Measurements from ENCODE around the gene HIP1R. TPM values are rescaled to one million over a fixed set of nuclear protein-coding genes. Genes with fewer than 3 reads are reported as not detected.

Gene HIP1R
- total and polyA plus RNA-seq, 2 donors: 16.5 to 17.2 TPM

DNA sequence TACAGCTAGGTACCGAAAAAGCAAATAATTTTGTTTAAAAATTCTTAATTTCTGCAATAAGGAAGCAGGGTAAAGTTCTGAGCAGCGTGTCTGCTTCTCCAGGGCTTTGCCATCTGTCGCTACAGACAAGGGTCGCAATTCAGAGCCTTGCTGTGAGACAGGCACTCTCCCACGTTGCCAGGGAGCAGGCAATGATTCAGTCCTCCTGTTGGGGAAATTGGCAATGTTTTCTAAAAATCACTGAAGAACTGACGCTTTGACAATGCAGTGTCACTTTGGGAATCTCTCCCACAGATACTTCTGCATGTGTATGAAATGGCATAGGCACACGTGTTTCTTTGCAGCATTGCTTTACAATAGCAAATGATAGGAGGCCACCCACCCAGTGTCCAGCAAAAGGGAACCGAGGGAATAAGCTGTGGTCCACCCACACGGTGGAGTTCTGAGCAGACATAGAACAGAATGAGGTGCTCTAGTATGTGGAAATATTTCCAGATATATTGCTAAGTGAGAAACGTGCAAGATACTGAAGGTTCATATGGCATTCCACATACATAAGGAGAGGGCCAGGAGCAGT lies 16.0 kb upstream of the HIP1R start:
- H3K27ac ChIP-seq (ENCODE audit: low read depth): no peak overlapping the region
- 51% methylated on average over 10 of the region's 10 CpGs for WGBS
- H3K4me3 ChIP-seq (ENCODE audit: low read depth, low read length): no peak overlapping the region
- DNase-seq (ENCODE audit: extremely low spot score): no peak
- no peaks in the 10 kb centered on the region for H3K4me1 ChIP-seq (ENCODE audit: insufficient read depth)
- no peaks in the 10 kb centered on the region for H3K36me3 ChIP-seq (ENCODE audit: insufficient read depth)

DNA sequence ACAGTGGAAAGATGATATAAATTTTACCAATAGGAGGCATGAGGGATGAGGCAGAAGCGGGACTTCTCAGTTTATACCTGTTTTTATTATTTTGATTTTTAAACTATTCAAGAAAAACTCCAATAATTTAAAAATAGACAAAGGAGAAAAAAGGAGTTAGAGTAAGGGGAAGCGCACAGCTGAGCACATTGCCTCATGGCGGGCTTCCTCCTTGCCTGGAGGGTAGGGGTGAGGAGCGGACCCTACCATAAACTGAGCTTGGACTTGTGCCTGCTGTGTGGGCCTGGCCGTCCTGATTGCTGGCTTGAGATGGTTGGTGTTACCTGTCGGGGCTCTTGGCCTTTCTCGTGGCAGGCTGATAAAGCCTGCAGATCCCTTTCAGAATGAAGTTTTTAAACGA lies 15.1 kb upstream of the HIP1R start:
- 78% methylated on average over 8 of the region's 8 CpGs for WGBS
- Histone ChIP-seq H3K4me3 (ENCODE audit: low read depth, low read length) (no peak overlapping the region), H3K4me1 (ENCODE audit: insufficient read depth) (no peaks in the 10 kb centered on the region), H3K36me3 (ENCODE audit: insufficient read depth) (no peaks in the 10 kb centered on the region), H3K27ac (ENCODE audit: low read depth) (no peak overlapping the region)
- DNase-seq (ENCODE audit: extremely low spot score): no peak

DNA sequence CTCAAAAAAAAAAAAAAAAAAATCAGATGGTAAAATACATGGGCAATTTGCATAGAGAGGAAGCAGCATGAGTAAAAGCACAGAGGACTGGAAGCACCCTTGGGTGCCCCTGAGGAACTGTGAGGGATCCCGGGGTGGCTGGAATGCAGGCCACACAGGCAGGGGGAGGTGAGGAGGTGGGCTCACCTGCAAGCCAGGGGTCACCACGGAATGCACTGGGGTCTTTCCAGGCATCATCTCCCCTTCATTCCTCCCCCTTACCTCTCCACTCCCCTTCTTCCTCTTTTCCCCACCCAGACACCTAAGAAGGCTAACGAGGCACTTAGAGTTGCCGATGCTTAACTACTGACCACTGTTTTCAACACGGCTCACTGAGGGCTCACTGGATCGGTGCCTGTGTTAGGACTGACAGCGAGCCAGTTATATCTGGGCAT lies 14.4 kb upstream of the HIP1R start:
- DNase-seq (ENCODE audit: extremely low spot score): no peak
- no peaks in the 10 kb centered on the region for H3K36me3 ChIP-seq (ENCODE audit: insufficient read depth)
- no peaks in the 10 kb centered on the region for H3K4me1 ChIP-seq (ENCODE audit: insufficient read depth)
- WGBS: 64% methylated on average over 7 of the region's 7 CpGs
- H3K27ac ChIP-seq (ENCODE audit: low read depth): no peak overlapping the region
- H3K4me3 ChIP-seq (ENCODE audit: low read depth, low read length): no peak overlapping the region

DNA sequence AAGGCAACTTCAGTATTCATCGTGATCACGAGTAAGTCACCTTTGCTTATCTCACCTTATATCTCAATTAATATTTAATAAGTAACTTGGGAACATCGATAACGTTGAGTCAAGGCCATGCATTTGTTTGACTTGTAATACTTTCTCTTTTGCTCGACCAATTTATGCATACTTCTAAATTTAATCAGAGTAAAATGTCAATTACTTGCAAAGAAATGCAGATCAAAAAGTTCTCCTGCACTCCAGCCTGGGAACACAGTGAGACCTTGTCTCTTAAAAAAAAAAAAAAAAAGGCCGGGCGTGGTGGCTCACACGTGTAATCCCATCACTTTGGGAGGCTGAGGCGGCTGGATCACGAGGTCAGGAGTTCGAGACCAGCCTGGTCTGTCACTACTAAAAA lies 11.8 kb upstream of the HIP1R start:
- 82% methylated on average over 11 of the region's 11 CpGs for WGBS

DNA sequence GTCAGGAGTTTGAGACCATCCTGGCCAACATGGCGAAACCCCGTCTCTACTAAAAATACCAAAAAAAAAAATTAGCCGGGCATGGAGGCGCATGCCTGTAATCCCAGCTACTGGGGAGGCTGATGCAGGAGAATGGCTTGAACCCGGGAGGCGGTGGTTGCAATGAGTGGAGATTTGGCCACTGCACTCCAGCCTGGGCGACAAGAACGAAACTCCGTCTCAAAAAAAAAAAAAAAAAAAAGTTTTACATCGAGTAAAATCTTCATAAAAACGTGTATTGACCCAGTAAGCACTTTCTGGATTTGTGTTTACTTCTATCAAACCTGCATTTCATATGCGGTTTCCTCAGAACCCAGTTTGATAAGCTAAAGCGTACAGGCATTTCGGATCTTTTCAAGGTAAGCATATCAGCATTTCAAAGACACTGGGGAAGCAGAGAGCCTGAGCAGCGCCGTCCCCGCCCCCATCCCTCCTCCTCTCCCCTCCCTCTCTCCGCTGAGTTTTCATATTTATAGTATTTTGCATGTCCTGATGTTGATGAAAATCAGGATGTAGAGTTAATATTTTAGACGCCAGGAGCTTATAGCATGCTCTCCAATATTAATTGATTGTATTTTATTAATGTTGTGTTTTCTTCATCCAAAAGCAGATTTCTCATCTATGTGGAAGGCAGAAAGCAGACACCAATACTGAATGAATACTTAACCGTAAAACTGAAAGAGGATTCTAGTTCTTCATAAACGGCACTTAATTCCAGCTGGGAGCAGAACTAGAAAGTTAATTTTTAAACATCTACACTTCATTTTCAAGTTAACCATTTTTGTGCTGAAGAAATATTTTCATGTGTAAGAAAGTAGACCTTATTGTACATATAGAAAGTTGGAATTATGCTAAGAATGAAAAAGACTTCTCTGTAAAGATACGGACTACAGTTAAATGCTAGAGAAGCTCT lies 9.2 kb upstream of the HIP1R start:
- no peaks in the 10 kb centered on the region for H3K36me3 ChIP-seq (ENCODE audit: insufficient read depth)
- 25% methylated on average over 22 of the region's 22 CpGs for WGBS
- no peaks in the 10 kb centered on the region for H3K4me1 ChIP-seq (ENCODE audit: insufficient read depth)
- H3K4me3 ChIP-seq (ENCODE audit: low read depth, low read length): peak overlapping the region; percentile 26
- no peak for DNase-seq (ENCODE audit: extremely low spot score)
- no peak overlapping the region for H3K27ac ChIP-seq (ENCODE audit: low read depth)

More for the DNA sequence above, 11.8 kb upstream of the HIP1R start:
- no peaks in the 10 kb centered on the region for H3K36me3 ChIP-seq (ENCODE audit: insufficient read depth)
- no peaks in the 10 kb centered on the region for H3K4me1 ChIP-seq (ENCODE audit: insufficient read depth)
- H3K27ac ChIP-seq (ENCODE audit: low read depth): no peak overlapping the region
- no peak overlapping the region for H3K4me3 ChIP-seq (ENCODE audit: low read depth, low read length)
- no peak for DNase-seq (ENCODE audit: extremely low spot score)

DNA sequence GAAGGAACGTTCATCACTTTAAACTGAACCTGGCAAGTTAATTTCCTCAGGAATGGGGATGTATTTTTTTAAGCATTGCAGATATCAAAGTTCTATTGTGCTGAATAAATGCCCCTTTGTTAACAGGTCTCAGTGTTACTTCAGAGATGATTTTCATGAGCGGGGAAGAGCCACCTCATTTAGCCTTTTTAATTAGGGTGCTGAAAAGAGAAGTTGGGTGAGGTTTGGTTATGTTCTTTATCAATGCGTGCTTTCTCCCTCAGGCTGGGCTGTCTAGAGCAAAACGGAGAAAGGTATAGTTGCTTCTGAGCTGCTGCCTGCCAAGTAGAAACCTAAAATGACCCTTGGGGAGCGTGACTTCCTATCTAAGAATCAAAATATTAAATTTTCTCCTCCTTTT lies 8.0 kb upstream of the HIP1R start:
- no peak for DNase-seq (ENCODE audit: extremely low spot score)
- H3K4me3 ChIP-seq (ENCODE audit: low read depth, low read length): no peak overlapping the region
- no peaks in the 10 kb centered on the region for H3K36me3 ChIP-seq (ENCODE audit: insufficient read depth)
- H3K4me1 ChIP-seq (ENCODE audit: insufficient read depth): no peaks in the 10 kb centered on the region
- no peak overlapping the region for H3K27ac ChIP-seq (ENCODE audit: low read depth)
- 53% methylated on average over 5 of the region's 5 CpGs for WGBS

DNA sequence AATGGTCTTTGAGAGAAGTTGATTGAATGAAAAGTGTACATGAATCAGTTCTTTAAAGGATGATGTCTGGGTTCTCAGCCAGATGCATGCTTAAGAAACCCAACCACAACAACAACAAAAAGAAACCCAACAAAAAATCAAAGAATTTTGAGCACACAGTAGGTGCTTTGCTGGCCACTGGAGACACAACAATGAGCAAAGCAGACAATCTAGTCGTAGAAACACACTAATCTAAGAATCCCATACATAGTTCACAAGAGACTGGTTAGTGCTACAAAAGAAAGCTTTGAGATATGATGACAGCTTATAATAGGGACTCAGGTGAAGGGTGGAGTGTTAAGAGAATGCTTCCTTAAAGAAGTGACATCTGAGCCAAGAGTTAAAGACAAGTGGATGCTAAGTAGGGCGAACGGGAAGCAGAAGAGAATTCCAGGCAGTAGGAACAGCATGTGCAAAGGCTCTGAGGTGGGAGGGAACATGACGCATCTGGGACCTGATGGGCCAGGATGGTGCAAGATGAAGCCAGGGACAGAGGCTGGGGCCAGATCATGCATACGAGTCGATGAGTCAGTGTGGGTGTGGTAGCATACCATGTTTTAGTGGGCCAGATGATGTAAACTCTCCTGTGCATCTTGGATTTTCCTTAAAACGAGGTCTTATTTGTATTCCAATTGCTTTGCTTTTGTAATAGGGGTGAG lies 4.6 kb upstream of the HIP1R start:
- no peaks in the 10 kb centered on the region for H3K4me1 ChIP-seq (ENCODE audit: insufficient read depth)
- 60% methylated on average over 7 of the region's 7 CpGs for WGBS
- DNase-seq (ENCODE audit: extremely low spot score): no peak
- no peak overlapping the region for H3K27ac ChIP-seq (ENCODE audit: low read depth)
- no peak overlapping the region for H3K4me3 ChIP-seq (ENCODE audit: low read depth, low read length)
- H3K36me3 ChIP-seq (ENCODE audit: insufficient read depth): no peaks in the 10 kb centered on the region

DNA sequence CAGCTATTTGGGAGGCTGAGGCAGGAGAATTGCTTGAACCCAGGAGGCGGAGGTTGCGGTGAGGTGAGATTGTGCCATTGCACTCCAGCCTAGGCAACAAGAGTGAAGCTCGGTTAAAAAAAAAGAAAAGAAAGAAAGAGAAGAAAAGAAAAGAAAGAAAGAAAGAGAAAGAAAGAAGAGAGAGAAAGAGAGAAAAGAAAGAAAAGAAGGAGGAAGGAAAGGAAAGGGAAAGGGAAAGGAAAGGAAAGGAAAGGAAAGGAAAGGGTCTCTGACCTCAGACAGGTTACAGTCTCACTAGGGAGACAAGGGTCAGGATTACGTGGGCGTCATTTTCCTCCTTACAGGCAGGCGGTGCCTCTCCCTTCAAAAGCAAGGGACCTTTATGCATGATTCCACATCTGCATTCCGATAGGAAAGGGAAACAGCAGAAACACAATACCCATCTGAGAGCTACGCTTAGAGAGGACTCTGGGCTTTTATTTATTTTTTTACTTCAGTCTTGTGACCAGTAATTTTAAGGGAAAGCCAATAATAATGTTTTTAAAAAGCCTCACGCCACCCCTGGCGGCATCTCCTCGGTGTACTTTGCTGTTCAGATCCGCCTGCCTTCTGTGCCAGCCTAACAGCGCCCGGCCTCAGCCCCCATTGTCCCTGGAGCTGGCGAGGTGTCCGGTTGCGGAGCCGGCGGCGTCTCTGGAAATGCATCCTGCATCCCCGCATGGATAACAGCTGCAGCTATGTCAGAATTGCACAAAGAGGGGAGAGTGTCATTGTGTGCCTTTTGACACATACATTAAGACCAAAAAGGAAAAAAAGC lies 945 bp upstream of the HIP1R start:
- no peaks in the 10 kb centered on the region for H3K36me3 ChIP-seq (ENCODE audit: insufficient read depth)
- H3K4me3 ChIP-seq (ENCODE audit: low read depth, low read length): peak overlapping the region; percentile 81
- H3K4me1 ChIP-seq (ENCODE audit: insufficient read depth): no peaks in the 10 kb centered on the region
- DNase-seq (ENCODE audit: extremely low spot score): peak; percentile 33
- WGBS: 15% methylated on average over 21 of the region's 21 CpGs
- H3K27ac ChIP-seq (ENCODE audit: low read depth): no peak overlapping the region

DNA sequence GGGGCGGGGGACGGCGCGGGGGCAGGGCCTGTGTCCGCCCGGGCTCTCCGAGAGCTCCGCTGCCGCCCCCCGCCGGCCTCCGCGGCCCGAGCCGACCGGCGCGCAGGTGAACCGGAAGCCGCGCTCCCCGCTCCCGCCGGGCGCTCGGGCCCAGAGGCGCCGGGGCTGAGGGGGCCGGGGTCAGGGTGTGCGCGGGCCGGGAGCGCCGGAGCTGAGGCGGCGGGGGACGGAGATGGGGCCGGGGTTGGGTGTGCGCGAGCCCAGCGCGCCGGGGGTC lies 431 bp downstream of the HIP1R start:
- DNase-seq (ENCODE audit: extremely low spot score): no peak
- peak overlapping the region; percentile 86 for H3K27ac ChIP-seq (ENCODE audit: low read depth)
- under 1% methylated on average over 39 of the region's 43 CpGs for WGBS
- peak overlapping the region; percentile 81 for H3K4me3 ChIP-seq (ENCODE audit: low read depth, low read length)
- no peaks in the 10 kb centered on the region for H3K36me3 ChIP-seq (ENCODE audit: insufficient read depth)
- no peaks in the 10 kb centered on the region for H3K4me1 ChIP-seq (ENCODE audit: insufficient read depth)

DNA sequence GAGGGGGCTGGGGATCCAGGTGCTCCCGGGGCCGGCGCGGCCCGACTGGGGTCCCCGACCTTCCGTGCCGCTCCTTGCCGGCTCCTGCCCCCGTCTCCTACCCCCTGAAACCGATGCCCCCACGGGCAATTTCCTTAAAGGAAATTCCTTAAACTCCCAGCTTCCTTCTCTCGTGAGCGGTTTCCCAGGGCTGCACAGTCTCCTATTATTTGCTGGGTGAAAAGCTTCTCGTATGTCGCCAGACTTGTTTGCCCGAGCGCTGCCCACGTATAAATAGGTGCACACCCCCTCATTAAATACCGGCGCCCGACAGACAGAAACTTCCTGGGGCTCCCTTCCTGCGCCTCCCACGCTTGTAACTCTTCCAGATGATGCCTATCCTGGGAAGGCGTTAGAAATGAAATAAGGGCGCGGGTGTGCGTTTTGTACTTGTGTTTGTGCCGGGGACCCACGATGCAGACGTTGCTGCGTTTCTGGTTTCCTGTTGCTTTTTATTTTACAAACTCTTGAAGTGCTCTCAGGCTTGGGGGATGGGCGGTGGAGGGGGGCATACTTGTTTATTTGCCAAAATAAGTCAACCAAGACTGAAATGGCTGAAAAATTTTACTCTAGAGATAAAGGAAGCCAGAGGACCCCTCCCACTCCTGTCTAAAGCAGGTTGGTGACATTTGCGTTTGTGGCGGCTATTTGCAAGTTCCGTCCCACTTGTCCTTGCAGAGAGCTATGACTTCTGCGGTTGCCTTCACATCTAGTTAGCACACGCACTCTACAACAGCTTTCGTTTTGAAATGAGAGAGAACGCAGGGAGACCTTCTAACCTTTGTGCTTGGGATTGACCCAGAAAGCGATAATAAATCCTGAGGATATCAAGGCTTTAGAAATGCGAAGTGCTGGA lies 1.0 kb downstream of the HIP1R start:
- 2% methylated on average over 42 of the region's 42 CpGs for WGBS
- Histone ChIP-seq H3K4me1 (ENCODE audit: insufficient read depth) (no peaks in the 10 kb centered on the region), H3K4me3 (ENCODE audit: low read depth, low read length) (peak overlapping the region; percentile 81), H3K27ac (ENCODE audit: low read depth) (peak overlapping the region; percentile 86), H3K36me3 (ENCODE audit: insufficient read depth) (no peaks in the 10 kb centered on the region)
- peak; percentile 46 for DNase-seq (ENCODE audit: extremely low spot score)

DNA sequence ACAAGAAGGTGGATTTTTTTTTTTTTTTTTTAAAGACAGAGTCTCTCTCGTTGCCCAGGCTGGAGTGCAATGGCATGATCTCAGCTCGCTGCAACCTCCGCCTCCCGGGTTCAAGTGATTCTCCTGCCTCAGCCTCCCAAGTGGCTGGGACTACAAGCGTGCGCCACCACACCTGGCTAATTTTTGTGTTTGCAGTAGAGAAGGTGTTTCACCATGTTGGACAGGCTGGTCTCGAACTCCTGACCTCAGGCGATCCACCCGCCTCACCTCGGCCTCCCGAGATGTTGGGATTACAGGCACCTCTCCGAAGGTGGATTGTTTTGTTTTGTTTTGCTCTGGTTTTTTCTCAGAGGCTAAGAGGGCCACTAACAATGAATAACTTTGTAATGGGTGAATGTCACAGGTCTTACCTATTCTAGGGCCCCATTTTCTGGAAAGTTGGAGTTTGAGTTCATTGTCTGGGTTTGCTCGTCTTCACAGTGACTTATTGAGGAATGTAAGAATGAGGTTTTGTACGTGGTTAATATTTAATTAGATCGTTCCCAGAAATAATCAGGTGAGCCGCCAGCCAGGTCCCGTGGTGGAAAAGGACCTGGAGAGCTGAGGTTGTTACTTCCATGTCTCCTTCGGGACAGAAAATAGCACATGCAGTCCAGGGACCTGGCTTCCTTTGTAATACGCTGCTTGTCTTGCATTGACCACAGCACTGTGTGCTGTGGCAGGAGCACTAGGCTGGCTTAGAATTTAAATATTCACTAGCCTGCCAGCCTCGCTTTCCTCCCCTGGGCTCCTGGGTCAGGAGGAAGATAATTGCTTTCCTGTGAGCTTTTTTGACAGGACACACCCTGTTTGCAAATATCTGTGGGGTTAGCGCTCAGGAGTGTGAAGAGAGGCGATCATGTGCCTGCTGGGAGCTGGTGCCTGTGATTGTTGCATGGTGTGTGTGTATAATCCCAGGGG lies 2.3 kb downstream of the HIP1R start:
- Histone ChIP-seq H3K27ac (ENCODE audit: low read depth) (no peak overlapping the region), H3K4me1 (ENCODE audit: insufficient read depth) (no peaks in the 10 kb centered on the region), H3K4me3 (ENCODE audit: low read depth, low read length) (no peak overlapping the region), H3K36me3 (ENCODE audit: insufficient read depth) (no peaks in the 10 kb centered on the region)
- WGBS: 86% methylated on average over 22 of the region's 22 CpGs
- DNase-seq (ENCODE audit: extremely low spot score): no peak

DNA sequence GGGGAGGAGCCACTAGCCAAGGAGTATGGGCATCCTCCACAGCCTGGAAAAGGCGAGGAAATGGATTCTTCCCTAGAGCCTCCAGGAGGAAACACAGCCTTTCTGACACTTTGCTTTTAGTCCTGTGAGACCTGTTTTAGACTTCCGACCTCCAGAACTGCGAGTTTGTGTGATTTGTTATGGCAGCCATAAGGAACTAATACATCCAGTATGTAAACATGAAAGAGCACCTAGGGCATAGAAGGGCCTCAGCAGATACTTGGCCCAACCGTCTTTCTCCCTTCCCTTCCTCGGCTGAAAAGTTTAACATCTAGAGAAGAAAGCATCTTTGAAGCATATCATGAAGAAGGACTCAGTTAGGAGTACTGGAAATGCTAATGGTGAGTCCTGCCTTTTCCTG lies 3.6 kb downstream of the HIP1R start:
- no peaks in the 10 kb centered on the region for H3K4me1 ChIP-seq (ENCODE audit: insufficient read depth)
- H3K4me3 ChIP-seq (ENCODE audit: low read depth, low read length): no peak overlapping the region
- H3K36me3 ChIP-seq (ENCODE audit: insufficient read depth): no peaks in the 10 kb centered on the region
- 93% methylated on average over 5 of the region's 5 CpGs for WGBS
- no peak for DNase-seq (ENCODE audit: extremely low spot score)
- no peak overlapping the region for H3K27ac ChIP-seq (ENCODE audit: low read depth)
